GM21528 (cell line): ENCODE results near the gene ADAMTS2.

Experiments used
- ATAC-seq: cut with Tn5 transposase; IDR thresholded peaks from one replicate; pipeline ENCODE4 v1.9.1; 2021; ENCODE audit warnings: mild to moderate bottlenecking, moderate library complexity; ENCODE audit not compliant: unreplicated experiment, low FRiP score

ADAMTS2 gene

DNA sequence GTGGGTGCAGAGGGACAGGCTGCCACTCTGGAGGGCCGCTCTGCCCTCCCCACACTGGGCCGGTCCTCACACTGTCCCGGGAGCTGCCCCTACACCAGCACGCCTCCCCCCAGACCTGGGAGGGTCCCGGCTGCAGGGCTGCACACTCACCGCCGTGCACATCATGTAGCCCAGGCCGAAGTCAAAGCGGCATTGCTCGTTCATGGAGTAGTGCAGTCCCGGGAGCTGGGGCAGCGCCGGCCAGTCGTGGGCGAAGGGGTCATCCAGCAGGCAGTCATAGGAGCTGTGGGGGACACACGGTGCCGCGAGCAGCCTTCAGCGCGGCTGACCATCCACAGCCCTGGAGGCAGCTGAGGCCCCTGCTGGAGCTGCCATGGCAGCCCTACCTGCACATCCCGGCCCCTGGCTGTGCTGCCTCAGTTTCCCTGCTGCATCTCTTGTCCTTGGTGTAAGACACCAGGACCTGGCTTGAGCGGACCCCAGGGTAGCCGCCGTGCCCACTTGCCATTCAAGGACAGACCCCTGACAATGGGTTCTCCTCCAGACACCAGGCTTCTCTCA is 191.8 kb downstream of the ADAMTS2 start:
- no peak for ATAC-seq

DNA sequence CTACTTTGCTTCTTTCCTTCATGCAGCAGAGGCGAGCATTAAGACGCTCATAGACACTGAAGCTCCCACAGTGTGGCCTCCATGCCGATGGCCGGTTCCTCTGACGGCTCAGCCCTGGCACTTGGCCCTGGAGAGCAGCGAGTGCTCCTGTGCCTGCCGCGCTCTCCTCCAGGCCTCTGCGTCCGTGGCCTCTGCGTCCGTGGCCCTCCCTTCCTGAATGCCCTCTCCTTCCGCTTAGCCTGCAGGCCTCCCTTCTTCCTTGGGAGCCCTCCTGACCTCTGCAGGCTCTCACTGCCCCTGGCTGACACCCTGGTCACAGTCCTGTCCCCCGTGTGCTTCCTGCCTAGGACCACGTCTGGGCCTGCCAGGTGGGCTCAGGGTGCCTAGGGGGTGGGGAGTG is 192.3 kb downstream of the ADAMTS2 start:
- no peak for ATAC-seq

DNA sequence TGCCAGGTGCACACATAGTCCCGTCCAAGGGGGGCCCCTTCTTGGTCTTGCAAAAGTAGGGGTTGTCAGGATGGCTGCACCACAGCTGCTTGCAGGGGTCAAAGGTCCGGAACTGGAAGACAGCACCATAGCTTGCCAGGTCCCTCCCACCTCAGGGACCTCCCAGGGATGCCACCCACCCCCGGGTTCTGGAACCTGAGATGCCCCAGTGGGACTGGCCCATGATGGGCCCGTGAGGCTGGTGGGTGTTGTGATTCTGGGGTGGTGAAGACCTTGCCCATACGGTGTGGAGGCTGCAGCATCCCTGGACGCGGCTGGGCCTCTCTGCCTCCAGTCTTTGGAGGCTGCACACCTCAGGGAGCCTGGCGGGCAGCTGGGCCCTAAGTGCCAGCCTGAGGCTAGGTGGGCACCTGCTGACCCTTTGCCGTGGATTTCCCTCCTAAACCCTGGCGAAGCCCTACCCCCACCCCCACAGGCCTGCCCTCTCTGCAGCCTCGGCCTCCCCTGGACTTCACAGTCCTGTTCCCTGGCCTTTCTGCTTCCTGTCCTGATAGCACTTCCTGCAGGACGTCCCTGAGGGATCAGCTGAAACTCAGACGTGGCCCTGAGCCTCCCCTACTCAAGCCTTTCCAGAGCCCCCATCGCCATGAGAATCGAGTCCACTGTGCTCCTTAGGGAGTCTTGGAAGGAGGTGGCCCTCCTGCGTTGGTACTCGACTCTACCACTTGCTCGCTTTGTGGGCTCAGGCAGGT is 192.9 kb downstream of the ADAMTS2 start:
- no peak for ATAC-seq

- ATAC-seq = no peak
Measured at GRCh38 chr5:179151286-179152118, 193.8 kb downstream of the ADAMTS2 start.

DNA sequence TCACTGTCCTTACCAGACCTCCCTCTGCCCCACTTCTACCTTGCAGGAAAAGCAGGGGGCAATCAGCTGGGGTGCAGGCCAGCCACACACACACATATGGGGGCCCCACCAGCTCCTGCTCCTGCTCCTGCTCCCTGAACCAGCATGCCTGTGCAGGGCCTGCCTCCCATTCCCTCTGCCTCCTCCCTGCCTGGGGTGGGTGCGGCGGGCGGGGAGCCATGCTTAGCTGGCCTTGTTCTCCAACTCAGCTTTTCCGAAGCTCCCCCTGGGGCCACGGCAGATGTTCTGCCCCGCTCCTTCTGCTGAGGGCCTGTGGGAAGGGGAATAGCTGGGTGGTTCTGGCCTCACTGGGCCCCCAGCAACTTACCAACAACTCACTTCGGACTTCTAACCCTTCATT is 195.2 kb downstream of the ADAMTS2 start:
- no peak for ATAC-seq

DNA sequence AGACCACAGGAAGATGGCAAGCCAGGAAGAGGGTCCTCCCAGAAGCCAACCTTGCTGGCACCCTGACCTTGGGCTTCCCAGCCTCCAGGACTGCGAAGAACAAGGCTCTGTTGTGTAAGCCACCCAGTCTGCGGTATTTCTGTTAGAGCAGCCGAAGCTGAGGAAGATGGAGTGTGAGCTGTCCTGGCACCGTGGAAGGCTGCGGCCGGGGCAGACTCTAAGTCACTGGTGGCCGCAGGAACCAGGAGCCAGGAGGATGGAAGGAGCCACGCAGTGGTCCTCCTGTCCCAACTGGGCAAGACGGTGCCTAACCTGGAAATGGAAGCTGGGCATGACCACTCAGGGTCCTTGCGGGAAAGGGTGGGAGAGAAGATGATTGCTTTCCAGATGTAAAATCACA is 196.0 kb downstream of the ADAMTS2 start:
- ATAC-seq = no peak

DNA sequence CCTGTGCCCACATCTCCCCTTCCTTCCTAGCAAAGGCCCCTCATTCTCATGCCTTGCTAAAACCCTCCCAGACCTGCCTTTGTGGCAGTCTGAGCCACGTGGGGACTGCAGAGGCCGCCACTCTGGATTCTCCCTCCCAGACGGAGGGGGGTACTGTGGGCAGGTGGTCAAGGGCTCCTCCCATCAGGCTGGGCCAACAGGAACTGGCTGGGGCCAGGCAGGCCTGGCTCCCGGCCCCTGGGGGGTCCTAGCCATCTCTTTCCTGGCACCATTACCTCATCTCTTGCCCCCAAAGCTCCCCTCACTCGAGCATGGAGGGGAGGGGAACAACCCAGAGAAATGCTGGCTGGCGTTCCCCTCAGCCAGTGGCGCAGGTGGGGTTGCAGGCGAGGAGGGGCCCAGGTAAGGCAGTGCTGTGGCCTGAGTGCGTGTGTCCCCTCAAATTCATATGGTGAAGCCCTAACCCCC is 196.5 kb downstream of the ADAMTS2 start:
- no peak for ATAC-seq

DNA sequence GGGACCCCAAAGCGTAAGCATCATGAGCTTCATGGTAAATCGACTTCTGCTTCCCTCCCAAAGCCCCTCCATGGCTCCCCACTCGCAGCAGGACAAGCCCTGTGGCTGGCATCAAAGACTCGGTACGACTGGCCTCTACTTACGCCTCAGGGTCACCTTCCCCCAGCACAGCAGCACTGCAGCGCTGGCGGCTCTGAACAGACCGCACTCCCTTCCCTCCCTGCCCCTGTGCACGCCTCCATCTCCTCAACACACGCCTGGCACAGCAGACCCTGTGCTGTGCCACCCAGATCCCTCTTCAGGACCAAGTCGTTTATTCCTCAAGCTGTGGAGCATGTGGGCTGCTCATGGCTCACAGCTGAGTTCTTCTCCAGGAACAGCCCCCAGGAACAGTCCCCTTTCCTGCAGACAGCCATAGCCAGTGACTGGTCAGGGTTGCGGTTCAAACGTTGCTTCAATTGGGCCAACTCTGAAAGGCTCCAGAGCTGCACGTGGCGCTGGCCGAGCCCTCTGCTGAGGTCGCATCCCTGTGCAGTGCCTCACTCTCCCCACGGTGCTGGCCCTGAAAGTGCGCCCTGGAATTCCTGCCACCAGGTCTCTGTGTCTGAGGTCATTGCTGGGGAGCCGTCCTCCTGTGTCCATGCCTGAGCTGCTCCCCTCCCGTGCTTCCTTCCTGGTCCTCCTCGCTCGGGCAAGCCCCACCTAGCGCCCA is 197.1 kb downstream of the ADAMTS2 start:
- no peak for ATAC-seq

DNA sequence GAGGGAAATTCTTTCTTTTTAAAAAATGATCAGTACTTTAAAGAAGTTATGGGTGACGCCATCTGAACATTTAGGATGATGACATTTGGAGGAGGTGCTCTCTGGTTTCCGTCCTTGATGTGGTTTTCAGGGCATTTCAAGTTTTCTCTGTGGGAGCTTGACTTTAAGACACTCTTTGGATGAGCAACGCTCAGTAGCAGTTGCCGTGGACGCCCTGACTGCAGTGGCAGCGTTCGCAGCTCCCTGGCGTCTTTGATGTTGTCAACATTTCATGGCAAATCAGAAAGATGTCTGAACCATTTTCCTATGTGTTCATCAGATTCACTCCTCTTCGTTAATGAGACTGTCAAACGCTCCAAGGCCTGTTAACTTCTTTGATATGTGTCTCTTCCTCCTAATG is 199.0 kb downstream of the ADAMTS2 start:
- ATAC-seq = no peak

- no peak for ATAC-seq
Measured at GRCh38 chr5:179143446-179143845, 201.8 kb downstream of the ADAMTS2 start.

- no peak for ATAC-seq
Measured at GRCh38 chr5:179142434-179143198, 202.6 kb downstream of the ADAMTS2 start.

DNA sequence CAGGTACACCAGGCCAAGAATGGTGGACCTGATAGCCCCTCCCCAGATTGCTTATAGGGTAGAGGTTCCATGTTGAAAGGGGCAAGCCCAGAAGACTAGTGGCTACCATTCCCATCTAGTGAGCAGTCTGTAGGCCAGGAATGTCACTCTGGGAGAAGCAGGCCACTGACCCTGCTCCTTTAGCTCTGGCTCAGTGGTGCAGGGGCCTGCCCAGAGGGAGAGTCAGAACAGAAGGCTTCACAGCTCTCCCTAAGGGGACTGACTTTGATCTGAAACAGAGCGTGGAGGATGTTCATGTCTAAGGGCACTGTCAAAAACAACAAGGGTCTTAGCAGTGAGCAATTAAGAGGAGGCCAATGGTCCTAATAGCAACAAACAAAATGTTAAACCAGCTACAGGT is 203.4 kb downstream of the ADAMTS2 start:
- ATAC-seq = no peak

GRCh38 chr5:179140293-179140692 is 205.0 kb downstream of the ADAMTS2 start:
- ATAC-seq = no peak

DNA sequence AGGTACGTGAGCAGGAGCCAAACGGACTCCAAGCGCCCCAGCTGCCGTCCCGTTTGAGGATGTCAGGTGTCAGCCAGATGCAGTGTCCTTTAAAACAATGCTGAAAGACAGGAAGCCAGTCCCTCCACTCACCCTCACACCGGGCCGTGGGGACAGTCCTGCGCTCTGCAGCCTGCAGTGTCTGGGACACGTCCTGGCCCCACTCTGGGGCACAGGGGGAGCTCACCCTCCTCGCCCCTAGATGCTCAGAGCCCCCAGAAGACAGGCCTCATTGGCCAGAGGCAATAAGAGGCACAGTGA is 205.4 kb downstream of the ADAMTS2 start:
- ATAC-seq = no peak

DNA sequence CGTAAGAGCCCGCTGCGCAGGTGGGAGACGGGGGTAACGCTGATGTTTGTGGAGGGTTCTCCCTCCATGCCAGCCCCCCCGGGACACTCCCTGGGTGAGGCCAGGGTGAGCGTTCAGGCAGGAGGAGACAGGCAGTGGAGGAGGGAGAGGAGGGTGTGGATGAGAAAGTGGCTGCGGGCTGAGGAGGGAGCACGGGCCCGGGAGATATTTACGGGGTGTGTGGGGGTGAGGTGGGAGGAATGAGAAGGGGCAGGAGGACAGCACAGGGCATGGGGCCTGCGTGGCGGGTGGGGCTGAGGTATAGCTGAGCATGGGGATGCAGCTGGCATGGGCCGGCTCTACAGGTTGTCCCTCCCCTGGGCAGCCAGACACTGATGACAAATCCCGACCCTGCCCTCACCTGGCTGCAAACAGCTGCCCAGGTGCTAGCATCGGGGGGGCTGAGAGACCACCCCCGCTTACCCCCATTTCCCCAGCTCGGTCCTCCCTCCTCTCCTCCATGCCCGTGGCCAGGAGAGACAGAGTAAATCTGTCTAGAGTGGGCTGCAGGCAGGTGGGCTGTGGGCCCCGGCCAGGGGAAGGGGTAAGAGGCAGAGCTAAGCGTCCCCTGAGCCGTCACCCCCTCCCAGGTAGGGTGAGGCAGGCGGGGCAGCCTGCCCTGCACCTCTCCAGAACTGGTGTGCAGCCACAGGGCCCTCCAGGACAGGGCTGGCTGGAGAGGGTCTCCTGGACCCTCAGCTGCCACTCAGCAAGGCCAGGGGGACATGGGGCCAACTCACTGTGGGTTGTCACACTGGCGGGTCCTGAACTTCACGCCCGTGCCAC is 205.9 kb downstream of the ADAMTS2 start:
- ATAC-seq = no peak

DNA sequence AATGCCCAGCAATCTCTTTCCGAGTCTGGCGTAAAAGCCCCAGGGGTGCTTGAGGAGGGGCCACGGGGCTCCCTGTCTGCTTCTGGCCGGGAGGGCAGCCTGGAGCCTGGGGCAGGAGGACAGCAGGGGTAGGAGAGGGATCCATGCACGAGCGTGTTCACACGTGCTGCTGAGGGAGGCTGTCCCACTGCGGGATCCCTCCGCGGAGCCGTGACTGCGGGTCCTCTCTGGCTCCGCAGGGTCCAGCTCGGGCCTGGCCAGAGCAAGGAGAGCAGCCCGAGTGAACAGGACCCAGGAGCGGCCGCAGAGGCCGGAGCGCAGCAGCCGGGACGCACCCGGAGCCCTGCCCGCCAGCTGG is 206.7 kb downstream of the ADAMTS2 start:
- ATAC-seq = no peak

DNA sequence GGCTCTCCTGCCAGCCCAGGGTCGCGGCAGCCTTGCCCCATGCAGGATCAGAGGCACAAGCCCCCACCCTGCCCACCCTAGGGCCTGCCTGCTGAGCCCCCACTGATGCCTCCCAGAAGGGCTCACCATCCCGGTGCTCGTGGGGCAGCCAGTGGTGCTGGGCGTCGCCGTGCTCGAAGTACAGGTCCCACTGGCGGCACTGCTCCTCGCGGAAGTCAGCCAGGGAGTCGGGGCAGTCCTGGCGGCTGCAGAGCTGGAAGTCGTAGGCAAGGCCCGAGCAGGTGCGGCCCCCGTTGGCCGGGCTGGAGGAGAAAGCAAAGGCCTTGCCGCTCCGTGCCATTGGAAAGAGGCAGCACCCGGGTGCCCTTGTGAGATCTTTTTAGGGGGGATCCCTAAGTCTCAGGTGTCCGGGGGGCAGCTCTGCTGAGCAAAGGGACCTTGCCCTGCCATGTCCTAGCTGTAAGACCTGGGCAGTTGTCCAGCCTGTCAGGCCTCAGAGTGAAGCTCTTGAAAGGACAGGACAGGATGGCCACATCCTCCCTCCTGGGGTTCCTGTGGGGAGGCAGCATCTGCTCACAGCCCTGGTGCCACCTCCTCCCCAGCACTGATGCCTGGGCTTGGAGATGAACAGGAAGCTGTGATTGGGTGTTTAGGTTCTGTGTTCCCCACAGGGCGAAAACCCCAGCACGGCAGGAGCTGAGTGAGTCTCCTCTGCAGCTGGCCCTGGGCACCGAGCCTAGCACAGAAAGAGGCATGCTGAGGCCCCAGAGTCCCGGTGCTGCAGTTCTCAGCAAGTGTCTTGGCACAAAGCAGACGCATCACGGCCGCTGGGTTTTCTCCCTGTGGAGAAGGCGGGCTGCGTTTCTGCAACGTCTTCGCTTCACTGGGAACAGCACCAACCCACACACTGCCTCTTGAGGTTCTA is 207.4 kb downstream of the ADAMTS2 start:
- ATAC-seq = no peak

- no peak for ATAC-seq
Measured at GRCh38 chr5:179137016-179137642, 208.1 kb downstream of the ADAMTS2 start.
